GM19372 (cell line): ENCODE measurements around the gene DUSP16.
"Not testable (repeated sequence)": the region's sequence is repeated elsewhere in the genome, so short reads cannot be mapped to it uniquely, and the experiment has no call there.

Source experiments
- ATAC-seq: cut with Tn5 transposase; IDR thresholded peaks from one replicate; pipeline ENCODE4 v1.9.1; 2021; ENCODE audit warnings: mild to moderate bottlenecking, low read depth, moderate library complexity; ENCODE audit not compliant: unreplicated experiment

DUSP16 gene

DNA sequence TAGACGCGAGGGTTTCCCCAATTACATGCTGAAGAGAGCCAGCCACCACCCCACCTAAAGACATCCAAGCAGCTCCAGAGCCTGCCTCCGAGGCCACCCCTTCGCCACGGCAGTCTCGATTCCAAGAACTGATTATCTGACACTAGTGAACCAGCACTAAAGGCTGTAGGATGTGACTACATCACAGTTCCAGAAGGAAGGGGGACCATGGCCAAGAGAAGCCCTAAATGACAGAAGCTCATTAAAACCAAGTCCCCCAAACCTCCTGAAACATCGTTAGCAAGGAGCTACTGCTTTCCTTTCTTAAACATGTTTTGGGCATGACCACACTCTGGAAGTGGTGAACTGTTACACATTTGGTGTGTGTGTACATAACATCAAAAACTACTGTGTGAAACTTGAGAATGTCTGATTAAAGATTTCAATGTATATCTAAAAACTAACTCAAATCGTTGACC lies 88.2 kb downstream of the DUSP16 start:
- ATAC-seq = no peak

DNA sequence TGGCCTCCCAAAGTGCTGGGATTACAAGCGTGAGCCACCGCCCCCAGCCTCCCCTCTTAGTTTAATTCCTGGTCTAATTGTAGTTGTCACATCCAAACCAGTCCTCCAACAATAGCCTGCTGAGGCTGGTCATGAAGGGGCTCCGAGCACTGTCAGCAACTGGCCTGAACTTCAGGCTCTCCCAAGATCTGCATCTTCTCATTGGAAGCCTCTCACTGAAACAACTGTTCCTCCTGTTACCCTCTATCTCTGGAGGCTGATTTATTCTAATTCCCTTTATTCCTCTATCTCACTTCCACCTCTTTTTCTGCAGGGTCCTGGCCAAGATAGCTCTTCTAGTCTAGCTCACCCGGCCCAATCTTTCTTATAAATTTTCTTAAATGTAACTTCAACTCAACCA lies 89.4 kb downstream of the DUSP16 start:
- ATAC-seq = no peak

DNA sequence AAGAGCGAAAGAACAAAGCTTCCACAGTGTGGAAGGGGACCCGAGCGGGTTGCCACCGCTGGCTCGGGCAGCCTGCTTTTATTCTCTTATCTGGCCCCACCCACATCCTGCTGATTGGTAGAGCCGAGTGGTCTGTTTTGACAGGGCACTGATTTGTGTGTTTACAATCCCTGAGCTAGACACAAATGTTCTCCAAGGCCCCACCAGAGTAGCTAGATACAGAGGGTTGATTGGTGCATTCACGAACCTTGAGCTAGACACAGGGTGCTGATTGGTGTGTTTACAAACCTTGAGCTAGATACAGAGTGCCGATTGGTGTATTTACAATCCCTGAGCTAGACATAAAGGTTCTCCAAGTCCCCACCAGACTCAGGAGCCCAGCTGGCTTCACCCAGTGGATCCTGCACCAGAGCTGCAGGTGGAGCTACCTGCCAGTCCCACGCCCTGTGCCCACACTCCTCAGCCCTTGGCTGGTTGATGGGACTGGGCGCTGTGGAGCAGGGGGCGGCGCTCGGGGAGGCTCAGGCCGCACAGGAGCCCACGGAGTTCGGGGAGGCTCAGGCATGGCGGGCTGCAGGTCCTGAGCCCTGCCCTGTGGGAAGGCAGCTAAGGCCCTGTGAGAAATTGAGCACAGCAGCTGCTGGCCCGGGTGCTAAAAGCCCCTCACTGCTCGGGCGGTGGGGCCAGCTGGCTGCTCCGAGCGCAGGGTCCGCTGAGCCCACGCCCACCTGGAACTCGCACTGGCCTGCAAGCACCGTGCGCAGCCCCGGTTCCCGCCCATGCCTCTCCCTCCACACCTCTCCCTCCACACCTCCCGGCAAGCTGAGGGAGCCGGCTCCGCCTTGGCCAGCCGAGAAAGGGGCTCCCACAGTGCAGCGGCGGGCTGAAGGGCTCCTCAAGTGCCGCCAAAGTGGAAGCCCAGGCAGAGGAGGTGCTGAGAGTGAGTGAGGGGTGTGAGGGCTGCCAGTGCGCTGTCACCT lies 90.4 kb downstream of the DUSP16 start:
- ATAC-seq = not testable (repeated sequence)

DNA sequence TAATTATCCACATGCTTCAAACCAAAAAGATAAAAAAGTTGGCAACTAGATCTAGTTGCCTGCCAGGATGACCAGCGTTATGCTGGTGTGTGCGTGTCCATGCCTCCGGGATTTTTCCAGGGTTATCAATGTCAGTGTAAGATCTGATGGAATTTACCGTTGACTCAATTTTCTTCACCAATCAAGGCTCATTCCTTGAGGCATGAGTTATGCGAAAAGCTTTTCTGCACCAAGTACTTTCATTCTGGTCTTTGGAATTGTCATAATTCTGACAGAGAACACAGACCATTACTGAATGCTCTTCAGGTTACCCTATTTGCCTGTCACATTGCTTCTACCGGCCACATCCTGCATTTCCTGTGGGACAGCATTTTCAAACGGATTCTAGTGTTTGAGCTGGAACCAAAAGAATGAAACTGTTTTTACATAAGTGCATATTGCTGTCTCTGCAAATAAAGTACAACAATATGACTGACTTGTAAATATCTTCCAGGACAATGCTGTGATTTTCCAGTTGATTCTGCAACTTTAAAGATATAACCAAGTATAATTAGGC lies 91.8 kb downstream of the DUSP16 start:
- ATAC-seq = no peak

DNA sequence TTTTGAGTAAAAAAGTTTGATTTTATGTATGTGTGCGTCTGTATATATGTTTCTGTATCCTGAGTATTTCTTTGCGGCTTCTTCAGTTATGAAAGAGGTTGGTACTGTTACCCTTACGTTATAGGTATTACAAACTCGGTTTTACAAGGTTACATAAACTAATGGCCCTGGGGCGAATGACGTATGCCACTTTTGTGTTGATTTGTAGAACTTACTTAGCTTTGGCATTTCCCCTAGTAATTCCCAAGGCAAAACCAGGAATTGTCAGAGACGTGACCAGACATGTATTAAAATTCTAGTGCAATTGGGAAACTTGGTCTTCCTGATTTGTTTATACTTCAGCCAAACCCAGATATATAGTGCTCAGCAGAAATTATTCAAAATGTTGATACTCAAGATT lies 93.3 kb downstream of the DUSP16 start:
- no peak for ATAC-seq

DNA sequence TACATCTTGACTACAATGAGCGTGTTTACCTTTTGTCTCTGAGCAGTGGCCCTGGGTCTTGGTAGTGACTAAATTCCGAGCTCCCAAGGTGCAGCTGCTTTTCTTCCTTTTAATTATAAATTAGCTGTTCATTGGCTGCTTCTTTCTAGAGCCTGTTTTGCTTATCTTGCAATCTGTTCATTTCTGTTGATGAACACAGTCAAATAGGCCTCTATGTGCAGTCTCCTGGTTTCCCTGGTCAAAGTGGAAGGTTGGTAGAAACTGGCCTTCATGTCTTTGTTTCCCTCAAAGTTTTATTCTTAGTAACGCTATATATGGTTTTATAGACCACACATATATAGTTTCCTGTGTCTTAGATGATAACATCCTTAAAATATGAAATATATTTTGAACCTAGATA lies 94.1 kb downstream of the DUSP16 start:
- ATAC-seq = no peak

DNA sequence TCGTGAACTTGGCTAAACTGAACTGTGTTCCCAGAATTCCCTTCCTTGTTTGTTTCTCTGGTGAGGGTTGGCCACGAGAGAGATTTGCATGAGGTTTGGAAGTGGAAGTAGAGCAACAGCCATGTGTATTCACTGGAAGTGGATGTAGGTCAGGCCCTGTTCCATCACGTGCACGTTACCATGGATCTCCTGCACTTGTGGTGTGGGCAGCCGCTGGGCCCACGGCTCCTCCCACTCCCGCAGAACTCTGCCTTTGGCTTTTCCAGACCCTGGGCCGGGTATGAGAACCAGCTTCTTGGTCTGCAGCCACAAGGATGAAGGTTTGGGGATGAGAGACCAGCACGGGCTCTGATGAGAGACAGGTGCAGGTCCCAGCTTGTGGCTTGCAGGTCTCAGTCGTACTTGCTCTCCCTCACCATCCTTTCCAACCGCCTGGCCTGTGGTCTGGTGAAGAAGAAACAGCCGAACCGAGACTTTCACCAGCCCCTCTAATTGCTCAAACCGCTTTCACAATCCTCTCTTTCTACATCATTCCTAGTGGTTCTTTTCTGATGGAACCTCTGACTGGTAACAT lies 94.9 kb downstream of the DUSP16 start:
- ATAC-seq = no peak

DNA sequence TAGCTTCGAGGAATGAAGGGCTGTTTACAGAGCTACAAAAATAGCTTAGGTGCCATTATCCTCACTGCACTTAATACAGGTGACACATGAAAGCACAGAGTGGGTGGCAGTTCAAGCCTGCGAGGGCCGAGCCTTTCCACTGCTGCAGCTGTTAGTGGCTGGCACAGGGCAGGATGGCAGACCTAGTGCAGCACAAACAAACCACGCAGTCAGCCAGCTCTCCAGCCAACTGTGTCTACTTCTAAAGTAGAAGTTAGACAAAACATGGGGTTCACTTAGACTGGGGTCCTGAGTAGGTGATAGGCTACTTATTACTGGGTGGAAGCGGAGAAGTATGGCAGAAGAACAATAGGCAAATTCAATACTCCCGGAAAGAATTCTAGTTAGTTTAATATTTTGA lies 95.4 kb downstream of the DUSP16 start:
- no peak for ATAC-seq

DNA sequence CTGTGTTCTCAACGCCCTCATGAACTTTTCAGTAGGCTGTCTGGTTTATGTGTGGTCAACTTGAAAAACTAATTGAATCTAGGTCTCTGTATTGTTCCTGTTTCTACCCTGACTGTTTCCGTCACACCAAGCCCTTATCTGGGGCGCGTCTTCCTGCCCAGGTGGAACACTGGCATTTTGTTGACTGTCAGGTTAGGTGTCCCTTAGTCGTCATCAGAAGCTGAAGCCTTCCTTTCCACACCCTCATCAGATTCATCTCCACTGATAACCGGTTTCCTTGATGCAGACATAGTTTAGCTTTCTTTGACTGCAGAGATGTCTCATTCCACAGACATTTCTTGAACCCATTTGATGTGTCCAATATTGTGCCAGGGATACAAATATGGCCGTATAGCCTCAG lies 96.5 kb downstream of the DUSP16 start:
- no peak for ATAC-seq

DNA sequence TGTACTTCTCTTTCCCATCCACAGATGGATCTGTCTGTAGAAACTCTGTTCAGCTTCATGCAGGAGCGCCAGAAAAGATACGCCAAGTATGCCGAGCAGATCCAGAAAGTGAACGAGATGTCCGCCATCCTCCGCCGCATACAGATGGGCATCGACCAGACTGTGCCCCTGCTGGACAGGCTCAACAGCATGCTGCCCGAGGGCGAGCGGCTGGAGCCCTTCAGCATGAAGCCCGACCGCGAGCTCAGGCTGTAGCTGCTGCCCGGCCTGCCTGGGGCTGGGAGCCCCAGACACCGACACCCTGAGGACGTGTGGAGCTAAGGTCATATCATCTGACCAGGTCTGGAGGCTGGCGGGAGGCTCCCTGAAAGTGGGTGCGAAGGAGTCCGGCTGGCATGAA lies 97.1 kb downstream of the DUSP16 start:
- ATAC-seq = no peak

DNA sequence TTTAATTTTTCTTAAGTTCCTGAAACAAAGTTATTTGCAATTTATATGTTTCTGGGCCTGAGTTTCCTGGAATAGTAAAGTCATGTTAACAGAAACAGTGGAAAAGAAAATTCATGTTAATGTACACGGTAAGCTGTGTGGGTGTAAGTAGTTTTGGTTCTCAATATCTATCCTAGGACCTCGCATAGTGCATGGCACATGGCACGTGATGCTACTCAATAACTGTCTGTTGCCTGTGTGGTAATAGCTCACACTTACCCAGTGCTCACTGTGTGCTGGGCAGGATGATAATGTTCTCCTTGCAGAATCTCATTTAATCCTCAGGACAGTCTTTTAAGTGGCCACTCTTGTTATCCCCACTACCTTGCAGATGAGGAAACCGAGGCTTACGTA lies 100.7 kb downstream of the DUSP16 start:
- ATAC-seq = no peak

DNA sequence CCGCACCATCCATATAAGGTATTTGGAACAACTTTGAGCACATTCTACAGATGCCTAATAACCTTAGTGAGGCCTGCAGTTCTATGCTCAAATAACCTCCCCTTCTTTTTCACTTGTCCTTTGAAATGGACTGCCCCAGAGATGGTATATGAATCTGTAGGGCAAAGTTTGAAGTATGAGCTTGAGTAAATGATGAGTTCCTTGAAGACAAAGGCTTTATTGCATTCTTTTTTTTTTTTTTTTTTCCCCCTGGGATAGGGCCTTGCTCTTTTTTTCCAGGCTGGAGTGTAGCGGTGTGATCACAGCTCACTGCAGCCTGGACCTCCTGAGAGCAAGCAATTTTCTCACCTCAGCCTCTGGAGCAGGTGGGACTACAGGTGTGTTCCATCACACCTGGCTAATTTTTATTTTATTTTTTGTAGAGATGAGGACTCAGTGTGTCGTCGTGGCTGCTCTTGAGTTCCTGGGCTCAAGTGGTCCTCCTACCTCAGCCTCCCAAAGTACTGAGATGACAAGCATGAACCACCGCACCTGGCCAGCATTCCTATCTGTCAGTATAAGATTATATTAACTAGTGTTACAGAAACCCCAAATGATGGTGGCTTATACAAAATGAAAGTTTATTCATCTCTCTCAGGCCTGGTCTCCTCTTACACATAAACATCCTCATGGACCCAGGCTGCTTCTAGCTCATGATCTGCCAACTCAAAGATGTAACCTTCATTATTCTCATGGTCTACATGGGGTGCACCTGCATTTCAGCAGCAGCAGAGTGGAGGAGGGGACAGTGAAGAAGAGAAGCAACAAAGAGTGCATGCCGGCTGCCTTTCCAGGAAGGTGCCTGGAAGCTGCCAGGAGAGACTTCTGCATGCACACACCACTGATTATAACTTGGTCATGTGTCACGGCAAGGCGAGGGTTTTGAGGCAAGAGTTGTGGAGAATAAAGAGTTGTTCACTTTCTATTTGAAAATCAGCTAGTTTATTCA lies 101.4 kb downstream of the DUSP16 start:
- ATAC-seq = no peak

DNA sequence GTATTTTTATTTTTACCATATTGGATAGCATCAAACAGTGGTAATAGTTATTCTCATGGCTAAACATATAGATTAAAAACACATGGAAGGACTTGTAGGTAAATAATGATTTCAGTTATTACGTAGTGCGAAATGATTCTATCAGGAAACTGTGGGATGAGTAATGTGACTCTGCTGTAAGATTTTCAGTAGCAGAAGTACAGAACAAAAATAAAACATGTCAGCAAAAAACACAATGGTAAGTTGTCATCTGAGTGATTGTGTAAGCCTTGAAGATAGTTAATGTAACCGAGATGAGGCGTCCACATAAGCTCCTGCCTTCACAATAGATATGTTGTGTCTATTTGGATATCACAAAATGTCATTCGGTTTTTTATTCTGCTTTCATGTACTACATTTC lies 106.0 kb downstream of the DUSP16 start:
- ATAC-seq = no peak

DNA sequence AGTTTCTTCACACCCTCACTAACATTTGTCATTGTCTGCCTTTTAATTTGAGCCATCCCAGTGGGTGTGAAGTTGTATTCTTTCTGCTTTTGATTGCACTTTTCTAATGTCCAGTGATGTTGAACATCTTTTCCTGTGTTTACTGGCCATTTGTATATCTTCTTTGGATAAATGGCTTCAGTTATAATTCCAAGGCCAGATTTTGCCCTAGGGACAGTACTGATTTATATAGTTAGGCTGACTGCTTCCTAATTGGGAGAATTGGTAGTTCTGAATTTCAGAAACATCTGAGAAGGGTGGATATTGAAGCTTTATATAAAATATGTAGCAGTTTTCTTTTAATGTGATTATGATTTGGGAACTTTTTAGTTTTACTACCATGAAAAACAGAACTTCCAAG lies 108.3 kb downstream of the DUSP16 start:
- no peak for ATAC-seq

DNA sequence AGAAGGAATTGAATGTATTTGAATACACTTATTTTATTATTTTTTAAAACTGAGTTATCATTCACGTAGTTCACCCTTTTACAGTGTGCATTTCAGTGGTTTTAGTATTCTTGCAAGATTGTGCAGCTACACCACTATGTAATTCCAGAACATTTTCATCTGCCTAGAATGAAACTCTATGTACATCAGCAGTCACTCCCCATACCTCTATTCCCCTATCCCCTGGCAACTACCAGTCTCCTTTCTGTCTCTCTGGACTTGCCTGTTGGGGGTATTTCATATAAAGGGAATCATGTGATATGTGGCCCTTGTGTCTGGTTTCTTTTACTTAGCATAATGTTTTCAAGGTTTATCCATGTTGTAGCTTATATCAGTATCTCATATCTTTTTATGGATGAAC lies 109.0 kb downstream of the DUSP16 start:
- no peak for ATAC-seq

DNA sequence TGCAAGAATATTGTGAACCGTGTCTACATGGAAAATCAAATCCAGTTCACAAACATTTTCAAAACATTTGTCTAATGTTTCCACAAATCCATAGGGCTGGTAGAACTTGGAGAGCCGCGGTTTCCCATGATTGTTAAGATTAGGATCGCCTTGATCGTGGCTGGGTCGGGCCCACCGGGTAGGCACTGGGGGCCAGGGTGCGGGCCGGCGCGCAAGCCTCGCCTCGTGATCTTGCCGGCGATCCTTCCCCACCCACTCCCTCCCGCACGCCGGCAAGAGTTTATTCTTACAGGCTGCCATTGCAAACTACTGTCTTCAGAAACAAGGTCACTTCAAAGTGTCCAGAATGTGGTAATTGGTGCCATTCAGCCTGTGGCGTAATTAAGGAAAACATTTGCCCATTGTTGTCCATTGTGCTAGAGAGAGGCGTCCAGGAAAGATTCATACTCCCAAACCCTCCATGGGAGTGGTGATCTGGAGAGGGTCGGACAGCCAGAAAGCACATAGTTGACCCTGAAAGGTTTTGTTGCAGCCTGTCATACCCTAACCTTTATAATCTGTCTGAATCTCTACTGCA lies 110.2 kb downstream of the DUSP16 start:
- ATAC-seq = no peak

DNA sequence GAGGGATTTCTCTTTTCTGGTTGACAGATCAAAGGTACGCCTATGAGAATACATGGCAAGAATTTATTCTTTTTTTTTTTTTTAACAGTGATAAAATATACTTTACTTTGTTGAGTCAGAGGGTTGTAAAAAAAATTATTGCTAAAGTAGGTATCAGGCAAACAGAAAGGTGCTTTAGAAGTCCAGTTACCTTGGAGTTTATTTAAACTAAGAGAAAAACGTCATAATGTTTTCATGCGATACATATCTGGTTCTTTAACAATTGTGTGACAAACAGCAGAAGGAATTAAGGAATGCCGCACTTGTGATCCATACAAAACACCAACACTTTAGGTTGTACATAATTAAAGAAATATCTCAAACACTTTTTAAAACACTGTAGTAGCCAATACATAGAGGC lies 111.6 kb downstream of the DUSP16 start:
- ATAC-seq = no peak

DNA sequence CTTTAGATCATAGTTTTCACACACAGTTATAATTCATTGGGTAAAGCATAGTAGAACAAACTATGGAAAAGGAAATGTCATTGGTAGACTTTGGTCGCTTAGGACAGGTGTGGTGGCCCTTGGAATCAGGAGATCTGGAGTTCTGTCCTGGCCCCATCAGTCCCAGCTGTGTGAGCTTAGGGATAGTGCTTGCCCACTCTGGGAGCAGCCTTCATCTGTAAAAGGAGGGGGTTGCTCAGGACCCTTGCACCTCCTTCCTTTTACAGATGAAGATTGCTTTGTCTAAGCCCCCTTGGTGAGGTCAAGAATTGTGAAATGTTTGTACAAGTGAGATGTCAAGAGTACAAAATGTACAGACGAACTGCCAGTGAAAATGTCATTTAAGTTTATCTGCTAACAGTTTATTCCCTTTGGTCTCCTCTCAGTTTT lies 112.6 kb downstream of the DUSP16 start:
- no peak for ATAC-seq

DNA sequence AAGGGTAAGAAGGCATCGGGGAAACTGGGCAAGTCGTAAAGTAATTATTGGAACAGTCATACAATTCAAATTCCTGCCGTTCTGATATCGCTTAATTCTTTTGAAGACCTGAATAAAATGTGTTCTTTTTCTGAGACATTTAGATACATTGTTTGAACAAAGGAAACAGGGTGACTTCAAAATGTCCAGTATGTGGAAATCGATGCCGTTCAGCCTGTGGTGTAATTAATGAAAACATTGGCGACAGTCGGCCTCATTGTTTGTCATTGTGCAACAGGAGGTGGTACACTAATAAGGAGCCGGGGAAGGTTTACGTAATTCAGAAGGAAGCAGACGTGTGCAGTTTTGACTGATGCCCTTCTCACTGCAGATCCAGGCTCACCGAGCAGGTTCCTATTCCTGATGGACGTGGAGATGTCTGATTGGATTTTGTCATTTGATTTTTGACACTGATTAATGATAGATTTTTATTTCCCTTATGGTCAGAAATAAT lies 113.1 kb downstream of the DUSP16 start:
- ATAC-seq = no peak

DNA sequence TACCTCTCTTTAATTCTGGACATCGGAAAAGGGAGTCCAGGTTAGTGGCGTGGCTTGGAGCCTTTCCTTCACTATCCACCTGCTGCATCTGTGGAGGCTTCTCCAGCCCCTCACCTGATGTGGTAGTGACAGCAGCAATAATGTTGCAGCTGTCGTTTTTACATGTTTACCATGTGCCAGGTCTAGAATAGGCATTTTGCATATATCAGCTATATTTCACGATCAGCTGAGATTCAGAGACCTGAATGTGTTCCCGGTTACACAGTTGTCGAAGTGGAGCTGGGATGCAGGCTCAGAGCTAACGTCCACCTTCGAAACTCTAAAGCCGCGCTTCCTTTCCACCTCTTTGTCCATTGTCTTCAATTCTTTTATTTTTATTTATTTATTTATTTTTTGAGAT lies 114.8 kb downstream of the DUSP16 start:
- ATAC-seq = no peak
